Fibroblast of skin of abdomen (primary cell): ENCODE data around the gene ZBTB6.
"Not testable (repeated sequence)": the region's sequence is repeated elsewhere in the genome, so short reads cannot be mapped to it uniquely, and the experiment has no call there.

Experiments used
- DNase-seq: peaks from one replicate; pipeline ENCODE4 v3.0.0-alpha.2; 2013

ZBTB6 gene

DNA sequence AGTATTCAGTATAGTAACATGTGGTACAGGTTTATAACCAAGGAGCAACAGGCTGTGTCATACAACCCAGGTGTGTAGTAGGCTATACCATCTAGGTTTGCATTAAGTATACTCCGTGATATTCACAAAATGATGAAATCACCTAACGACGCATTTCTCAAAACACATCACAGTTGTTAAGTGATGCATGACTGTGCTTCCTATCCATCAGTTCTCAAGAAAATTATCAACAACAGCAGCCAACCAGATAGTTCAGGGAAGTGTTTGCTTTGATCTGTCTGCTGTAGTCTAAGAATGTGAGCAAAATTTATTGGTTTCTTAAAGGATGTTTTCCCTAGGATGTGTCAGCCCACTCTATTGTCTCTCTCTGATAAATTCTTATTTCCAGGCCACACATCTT, 10.8 kb upstream of the ZBTB6 start:
- DNase-seq, result no peak

DNA sequence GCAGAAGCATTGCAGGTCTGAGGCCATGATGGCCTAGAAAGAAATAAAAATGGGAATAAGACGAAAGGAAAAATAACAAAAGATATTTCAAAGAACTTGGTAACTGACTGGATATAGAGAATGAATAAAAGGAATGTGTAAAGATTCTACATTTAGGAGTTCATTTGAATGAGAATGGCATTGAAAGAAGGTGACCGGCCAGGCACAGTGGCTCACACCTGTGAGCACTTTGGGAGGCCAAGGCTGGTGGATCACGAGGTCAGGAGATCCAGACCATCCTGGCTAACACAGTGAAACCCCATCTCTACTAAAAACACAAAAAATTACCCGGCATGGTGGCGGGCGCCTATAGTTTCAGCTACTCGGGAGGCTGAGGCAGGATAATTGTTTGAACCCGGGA, 9.6 kb upstream of the ZBTB6 start:
- DNase-seq, result no peak

DNA sequence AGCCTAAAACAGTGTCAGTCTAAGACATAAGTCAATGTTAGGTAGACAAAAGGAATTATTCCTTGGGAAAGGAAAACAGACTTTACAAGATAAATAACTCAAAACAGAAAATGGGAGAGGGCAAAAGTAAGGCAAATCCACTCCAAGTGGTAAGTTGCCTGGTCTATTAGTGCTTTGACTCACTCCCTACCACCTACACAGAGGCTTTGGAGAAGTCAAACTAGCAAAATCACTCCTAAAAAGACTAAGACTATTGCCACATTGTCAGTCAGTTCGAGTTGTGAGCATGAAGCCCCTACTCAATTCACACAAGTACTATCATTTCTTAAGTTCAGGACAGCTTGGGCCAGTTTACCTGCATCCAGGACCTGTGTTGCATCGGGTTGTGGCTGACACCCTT, 5.2 kb upstream of the ZBTB6 start:
- no peak for DNase-seq

DNA sequence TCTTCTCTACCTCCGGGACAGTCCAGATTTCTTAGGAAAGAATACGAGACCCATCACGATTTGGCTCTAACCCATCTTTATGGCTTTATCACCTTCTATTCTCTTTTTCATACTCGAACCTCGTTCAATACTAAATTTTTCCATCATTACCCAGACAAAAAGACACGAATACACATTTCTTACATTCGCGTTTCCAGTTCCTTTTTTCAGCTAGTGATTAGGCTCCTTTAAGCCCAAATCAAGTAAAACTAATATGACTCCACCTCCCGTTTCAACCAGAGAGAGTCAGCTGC, 506 bp downstream of the ZBTB6 start:
- DNase-seq, result no peak

DNA sequence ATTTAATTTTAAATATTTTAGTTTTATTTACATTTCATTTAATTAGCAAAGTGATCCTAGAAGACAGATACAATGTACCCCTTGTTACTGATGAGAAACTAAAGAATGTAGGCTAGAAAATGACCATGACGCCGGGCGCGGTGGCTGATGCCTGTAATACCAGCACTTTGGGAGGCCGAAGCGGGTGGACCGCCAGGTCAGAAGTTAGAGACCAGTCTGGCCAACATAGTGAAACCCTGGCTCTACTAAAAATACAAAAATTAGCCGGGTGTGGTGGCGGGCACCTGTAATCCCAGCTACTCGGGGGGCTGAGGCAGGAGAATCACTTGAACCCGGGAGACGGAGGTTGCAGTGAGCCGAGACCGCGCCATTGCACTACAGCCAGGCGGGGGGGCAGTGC, 7.0 kb downstream of the ZBTB6 start:
- DNase-seq, result not testable (repeated sequence)

DNA sequence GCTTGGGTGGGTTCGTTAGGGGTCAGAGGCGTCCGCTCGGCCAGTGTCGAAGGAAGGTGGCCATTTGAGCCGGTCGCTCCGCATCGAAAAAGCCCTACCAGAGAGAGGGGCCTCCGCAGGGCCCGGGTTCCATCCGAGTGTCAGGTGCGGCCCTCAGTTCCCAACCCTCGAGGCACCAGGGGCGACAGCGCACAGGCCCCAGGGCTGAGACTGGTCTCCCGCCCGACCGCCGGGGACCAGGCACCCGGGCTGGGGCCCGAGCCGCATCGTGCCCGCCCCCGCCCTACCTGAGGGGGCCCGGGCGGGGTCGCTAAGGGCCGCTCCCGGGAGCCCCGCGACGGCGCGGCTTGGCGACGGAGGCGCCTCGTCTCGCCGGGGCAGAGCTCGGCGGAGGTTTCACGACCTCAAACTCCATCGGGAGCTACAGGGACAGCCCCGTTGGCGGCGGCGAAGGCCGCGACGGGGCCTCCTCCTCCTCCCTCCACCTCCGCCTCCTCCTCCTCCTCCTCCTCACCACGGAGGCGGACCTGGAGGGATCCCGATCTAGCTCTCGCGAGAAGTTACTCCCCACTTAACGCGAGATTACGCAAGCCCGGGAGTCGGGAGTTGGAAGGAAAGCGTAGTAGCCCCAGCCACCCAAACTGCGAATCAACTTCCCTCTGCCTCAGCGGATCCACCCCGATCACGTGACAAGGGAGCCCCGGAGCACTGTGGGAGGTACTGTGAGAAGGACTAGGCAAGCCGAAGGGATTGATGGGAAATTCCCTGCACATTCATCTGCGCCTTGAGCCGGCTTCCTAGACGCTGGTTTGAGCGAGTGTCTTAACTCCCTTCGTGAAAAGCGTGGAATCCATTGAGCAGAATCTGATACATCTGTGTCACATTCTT, 8.1 kb downstream of the ZBTB6 start, which contains the start of gene RC3H2:
Gene RC3H2 (minus strand): TSS at position 537 of the 888 bp plus-strand sequence. CDS start 7,850 bp downstream, outside the sequence.
- peak; percentile 100 for DNase-seq

DNA sequence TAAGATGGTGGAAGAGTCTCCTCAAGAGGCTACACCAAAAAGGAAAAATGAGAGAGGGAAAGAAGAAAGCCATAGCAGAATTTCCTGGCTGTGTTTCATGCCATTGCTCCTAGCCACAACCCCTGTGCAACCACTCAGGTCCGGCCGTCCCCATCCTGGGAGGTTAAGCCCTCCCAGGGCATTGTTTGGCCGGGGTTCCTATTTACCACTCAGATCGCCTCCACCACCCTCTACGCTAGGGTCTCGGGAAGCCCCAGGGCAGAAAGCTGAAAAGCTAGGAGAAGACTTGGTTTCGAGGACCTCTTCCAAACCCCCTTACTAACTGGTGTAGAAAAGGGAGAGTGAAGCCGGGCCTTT, 8.7 kb downstream of the ZBTB6 start:
- peak; percentile 13 for DNase-seq

DNA sequence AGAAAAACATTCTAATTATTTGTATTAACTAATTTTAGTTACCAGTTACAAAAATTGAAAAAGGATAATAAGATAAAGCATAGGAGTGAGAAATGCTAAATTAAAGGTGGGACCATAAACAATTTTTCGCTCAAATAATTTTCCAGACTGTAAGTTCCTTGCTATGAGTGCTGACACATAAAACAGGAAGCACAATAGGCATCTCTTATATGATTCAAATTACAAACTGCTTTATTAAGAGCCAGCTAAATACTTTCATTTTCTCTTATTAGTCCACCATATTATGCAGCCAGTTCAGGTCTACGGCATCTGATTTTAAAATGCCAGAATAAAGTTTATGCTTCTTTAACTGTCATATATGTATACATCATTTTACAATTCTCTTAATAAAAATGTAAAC, 12.3 kb downstream of the ZBTB6 start:
- DNase-seq, result no peak

DNA sequence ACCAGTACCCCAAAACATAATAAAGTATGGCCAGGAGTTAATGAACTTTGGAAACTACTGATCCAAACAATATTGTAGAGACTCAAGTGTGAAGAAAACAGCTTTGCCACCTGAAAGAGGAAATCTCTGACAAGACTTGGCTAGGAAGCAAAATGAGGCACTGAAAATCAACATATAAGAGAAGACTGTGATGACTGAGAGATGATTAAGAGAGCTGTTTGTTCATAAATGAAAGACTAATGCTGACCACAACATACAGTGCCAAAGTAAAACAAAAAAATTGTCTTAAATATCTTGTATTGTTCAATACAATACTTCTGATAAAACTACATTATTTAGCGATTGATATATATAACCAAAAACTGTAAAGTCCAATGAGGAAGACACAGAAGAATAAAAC, 15.2 kb downstream of the ZBTB6 start:
- DNase-seq, result no peak

DNA sequence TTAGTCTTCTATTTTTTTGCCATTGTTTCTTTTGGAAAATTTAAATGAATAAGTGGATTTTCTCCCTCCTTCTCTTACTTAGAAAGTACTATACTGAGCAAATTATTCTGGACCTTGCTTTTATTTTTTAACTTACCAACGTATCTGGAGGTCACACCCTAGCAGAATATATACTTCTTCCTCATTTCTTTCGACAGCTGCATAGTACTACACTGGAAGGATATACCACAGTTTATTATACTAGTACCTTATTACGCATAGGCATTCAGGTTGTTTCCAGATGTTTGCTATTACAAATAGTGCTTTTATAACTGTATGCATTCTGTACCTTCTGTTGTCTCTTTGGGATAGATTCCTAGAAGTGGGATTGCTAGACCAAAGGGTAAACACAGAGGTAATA, 24.6 kb downstream of the ZBTB6 start:
- DNase-seq, result no peak

DNA sequence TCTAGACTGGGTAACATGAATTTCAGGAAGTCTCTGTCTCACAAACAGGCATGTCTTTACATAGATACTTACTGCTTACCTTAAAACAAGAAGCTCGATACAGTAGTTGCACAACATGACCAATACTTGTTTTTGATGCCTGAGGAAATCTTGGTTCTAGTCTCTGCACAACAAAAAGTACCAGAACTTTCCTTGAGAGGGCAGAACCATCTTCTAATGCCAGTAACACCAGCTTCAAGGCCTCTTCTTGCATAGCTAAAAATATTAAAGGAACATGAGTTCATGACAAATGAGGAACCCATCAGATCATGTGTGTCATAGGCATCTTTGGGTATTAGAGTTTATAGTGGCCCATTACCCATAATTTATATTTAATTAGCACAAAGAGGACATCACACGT, 30.0 kb downstream of the ZBTB6 start:
- DNase-seq, result no peak

DNA sequence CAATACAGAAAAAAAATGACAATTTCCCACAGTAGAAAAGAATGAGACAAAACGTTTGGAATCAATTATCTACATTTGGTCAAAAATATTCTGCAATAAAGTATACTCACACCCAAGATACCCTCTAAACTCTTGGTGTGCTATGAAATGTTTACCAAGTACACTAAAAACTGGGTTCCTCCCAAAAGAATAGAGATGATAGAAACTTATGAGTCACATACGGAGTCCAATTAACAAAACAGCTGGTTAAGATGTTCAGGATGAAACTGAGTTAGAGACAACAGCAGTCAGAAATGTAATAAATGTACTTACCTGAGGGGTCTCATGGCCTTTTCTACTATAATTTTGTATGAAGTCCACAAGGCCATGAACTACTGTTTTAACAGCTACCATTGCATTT, 33.7 kb downstream of the ZBTB6 start:
- no peak for DNase-seq

DNA sequence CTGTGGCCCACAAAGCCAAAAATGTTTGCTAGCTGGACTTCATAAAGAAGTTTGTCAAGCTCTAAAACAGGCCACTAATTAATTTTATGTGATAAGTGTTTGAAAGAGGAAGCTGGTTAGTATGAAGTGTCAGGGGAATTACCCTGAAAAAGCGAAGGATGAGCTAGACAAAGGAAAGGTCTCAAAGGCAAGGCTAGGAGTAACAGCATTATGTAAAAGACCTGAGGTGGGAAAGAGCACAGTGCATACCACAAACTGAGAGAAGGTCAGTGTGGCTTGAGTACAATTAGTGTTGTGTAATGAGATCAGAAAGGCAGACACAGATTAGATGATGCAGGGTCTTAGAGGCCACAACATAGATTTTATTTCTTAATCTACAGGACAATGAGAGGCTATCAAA, 37.6 kb downstream of the ZBTB6 start:
- DNase-seq, result no peak

DNA sequence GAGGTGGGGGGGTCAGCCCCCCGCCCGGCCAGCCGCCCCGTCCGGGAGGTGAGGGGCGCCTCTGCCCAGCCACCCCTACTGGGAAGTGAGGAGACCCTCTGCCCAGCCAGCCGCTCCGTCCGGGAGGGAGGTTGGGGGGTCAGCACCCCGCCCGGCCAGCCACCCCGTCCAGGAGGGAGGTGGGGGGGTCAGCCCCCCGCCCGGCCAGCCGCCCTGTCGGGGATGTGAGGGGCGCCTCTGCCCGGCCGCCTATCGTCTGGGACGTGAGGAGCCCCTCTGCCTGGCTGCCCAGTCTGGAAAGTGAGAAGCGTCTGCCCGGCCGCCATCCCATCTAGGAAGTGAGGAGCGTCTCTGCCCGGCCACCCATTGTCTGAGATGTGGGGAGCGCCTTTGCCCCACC, 45.8 kb downstream of the ZBTB6 start:
- not testable (repeated sequence) for DNase-seq

DNA sequence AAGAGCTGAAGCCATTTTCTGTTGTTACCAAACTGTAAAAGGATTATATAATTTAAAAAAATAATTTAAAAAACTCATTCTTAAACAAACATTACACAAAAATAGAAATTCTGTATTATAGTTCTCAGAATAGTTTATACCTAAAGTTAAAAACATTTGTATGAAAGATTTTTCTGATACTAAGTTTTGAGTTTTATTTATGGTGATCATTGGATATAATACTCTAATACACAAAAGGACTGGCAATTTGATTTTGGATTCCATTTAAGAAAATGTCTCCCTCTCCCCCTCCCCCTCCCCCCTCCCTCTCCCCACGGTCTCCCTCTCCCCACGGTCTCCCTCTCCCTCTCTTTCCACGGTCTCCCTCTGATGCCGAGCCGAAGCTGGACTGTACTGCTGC, 47.0 kb downstream of the ZBTB6 start:
- DNase-seq, result no peak

DNA sequence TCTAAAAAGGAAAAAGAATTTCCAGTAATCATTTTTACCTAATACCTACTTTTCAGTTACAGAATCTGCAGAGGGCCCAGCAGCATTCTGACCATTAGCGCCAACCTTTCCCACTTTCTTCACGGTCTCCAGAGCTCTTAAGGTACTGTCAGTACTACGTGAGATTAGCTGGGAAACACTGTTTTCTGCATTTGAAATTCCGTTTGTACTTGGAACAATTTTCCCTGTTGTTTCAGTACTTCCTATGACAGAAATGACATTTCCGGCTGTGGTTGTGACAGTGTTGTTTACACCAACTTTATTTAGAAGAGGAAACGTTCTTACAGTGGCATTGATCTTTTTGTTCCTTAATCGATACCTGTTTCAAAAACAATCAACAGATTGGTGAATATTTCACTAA, 47.8 kb downstream of the ZBTB6 start:
- no peak for DNase-seq

DNA sequence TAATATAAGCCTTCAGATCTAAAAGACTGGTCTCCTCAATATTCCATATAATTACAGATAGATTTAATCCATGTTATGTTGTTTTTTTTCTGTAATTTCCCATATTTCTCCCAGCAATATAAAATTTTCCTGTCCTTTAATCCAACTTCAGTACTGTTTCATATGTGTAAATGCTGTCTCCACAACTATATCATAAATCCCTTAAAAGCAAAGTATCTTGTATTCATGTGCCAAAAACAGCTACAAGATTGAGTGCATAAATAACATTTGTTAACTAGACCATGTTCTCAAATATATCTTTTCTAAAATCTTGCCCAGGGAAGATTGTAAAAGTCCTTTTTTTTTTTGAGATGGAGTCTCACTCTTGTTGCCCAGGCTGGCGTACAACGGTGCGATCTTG, 49.7 kb downstream of the ZBTB6 start:
- no peak for DNase-seq

DNA sequence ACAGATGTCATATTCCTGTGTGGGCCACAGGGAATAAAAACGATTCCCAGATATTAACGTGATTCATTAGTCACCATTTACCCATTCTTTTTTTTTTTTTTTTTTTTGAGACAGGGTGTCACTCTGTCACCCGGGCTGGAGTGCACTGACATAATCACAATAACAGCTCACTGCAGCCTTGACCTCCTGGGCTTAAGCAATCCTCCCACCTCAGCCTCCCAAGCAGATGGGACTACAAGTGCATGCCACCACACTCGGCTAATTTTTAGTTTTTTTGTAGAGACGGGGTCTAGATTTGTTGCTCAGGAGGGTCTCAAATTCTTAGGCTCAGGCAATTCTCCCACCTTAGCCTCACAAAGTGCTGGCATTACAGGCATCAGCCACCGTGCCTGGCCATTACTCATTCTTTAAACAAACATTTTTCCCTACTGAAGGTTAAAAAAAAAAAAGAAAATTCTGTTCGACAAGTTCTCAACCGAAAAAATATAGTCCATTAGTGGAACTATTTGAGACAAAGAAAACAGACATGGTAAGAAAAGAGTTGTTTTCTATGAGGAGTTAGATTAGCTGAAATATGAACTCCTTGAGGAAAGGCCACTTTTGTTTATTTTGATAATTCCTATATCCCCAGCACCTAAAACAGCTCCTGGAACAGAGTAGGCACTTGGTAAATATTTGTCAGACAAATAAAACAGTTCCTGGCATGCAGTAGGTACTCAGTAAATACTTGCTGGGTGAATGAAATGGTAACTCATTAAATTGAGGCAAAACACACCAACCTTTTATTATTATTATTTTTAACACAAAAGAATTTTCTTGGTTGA, 52.6 kb downstream of the ZBTB6 start:
- no peak for DNase-seq
